NCI-H1092 (cell line): ENCODE measurements around the gene THEM4.
"Not testable (repeated sequence)": the region's sequence is repeated elsewhere in the genome, so short reads cannot be mapped to it uniquely, and the experiment has no call there.

ENCODE experiments used
- DNase-seq: peaks from one replicate; lab custom pipeline; 2025; lab: John Stamatoyannopoulos, UW

Gene THEM4

DNA sequence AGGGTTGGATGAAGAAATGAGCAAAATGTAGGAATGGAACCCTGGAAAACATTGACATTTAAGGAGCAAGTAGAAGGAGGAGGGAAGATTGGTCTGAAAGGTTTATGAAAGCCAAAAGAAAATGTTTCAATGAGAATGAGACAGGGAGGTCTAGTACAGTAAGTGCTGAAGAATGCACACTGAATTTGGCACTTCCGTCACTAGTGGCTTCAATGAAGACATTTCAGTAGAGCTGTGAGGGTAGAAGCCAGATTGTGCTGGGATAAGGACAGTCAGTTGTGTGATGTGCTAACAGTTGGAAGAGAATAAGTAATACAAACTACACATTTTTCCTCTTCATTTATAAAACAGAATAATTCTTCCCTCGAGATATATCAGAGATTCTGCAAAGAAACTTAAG, 17.1 kb downstream of the THEM4 start:
- DNase-seq, result no peak

DNA sequence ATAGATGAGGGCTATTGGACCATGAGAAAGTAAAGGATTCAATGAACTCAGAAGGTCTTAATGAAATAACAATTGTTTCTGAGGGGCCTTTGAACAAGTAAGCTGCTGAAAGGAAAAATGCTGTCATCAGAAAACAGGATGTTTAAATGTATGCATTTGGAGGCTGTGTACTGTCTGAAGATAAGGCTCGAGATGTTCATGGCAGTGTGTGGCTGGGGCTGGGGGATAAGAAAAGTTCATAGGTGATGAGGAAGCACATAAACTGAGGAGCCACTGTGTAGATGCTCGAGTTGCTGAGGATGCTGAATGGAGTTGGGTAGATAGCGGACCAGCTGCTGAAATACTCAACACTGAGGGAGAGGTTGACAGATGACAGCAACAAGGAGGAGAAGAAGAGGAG, 17.8 kb downstream of the THEM4 start:
- DNase-seq, result no peak

DNA sequence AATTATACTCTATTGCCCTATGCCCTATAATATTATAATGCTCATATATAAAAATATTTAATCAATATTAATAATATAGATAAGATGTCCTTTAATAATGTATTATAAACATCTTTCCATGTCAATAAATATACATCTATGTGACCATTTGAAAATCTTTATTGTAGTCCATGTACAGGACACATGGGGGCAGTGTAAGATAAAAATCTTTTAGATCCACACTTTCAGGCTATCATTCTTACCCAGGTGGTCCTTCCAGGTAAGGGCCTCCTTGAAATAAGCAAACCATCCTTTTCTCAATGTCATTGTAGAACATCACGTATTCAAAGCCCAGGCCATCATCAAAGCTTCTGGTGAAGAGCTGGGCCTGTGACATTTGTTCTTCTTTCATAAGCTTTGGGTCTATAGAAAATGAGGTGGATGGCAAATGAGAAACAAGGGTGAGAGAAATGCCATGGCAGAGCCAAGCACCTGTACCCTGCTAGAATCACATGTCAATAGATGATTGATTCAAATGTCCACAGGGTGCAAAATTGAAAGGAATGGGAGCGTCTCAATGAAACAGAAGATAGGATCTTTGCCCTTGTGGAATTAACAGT, 20.2 kb downstream of the THEM4 start:
- DNase-seq, result no peak

DNA sequence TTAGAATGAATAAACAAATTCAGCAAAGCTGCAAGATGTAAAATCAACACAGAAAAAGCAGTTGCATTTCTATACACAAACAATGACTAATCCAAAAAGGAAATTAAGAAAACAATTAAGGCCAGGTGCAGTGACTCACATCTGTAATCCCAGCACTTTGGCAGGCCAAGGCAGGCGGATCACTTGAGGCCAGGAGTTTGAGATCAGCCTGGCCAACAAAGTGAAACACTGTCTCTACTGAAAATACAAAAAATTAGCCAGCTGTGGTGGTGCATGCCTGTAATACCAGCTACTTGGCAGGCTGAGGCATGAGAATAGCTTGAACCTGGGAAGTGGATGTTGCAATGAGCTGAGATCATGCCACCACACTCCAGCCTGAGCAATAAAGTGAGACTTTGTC, 22.3 kb downstream of the THEM4 start:
- DNase-seq, result no peak

DNA sequence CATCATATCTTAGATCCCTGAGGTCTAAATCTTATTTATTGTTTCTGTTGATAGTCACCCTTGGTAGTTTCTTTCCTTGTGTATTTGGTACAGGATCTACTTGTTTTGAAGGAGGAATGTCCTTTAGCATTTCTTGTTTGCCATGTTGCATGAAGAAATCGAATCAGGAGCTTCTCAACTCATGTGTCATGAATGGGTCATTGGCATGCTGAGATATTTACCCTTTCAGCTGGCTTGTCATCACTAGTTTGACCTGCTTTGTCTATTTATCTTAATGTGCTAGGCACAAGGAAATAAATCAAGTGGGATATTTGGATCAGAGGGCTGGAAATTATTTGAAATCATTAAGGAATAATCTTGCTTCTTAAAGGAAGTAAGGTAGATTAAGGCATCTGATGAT, 23.8 kb downstream of the THEM4 start:
- DNase-seq, result no peak

DNA sequence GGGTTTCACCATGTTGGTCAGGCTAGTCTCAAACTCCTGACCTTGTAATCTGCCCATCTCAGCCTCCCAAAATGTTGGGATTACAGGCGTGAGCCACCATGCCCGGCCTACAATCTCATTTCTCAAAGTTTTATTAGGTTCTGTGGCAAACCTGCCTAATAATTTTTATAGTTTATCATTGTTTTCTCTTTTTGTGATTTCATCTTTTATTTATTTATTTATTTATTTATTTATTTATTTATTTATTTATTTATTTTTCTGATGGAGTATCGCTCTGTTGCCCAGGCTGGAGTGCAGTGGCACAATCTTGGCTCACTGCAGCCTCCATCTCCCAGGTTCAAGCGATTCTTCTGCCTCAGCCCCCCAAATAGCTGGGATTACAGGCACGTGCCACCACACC, 24.4 kb downstream of the THEM4 start:
- not testable (repeated sequence) for DNase-seq

DNA sequence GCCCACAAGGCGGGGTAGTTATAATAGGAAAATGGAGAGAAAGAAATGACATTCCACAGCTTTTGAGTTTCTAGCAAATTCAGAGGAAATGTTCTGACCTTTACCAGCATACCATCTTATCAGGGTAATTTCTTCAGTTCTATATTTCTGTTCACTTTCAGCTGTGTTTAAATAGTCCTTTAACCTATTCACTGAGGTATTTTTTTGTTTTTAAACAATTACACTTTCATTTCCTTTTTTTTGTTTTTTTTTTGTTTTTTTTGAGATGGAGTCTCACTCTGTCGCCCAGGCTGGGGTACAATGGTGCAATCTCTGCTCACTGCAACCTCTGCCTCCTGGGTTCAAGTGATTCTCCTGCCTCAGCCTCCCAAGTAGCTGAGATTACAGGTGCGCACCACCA, 24.9 kb downstream of the THEM4 start:
- DNase-seq, result not testable (repeated sequence)

DNA sequence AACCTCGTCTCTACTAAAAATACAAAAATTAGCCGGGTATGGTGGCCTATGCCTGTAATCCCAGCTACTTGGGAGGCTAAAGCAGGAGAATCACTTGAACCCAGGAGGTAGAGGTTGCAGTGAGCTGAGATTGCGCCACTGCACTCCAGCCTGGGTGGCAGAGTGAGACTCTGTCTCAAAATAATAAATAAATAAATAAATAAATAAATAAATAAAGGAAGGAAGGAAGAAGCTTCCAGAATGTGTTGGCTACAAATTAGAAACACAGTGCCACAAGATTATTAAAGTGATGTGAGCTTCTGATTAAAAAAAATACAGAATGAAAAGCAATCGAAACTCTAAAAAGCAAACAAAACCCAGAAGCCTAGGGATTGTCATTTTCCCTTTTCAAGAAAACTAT, 25.4 kb downstream of the THEM4 start:
- not testable (repeated sequence) for DNase-seq

DNA sequence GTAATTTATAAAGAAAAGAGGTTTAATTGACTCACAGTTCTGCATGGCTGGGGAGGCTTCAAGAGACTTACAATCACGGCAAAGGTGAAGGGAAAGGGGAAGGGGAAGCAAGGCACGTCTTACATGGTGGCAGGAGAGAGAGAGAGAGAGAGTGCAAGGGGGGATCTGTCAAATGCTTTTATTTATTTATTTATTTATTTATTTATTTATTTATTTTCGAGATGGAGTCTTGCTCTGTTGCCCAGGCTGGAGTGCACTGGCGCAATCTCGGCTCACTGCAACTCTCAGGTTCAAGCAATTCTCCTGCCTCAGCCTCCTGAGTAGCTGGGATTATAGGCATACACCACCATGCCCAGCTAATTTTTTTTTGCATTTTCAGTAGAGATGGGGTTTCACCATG, 26.4 kb downstream of the THEM4 start:
- DNase-seq, result not testable (repeated sequence)

DNA sequence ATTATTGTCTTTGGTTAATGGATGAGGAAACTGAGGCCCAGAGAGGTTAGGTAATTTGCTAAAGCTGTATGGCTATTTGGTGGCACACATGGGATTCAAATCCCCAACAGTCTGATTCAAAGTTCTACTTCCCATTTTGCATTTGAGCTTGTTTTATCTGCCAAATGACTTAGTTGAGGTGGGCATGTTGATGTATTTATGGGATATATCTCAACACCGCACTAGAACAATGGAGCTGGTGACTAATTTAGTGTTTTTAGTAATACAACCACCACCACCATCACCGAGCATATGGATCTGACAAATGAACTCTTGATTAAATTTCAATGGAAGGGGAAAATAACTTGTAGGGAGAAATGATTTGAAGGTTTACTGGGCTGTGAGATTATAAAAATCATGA, 26.8 kb downstream of the THEM4 start:
- no peak for DNase-seq

DNA sequence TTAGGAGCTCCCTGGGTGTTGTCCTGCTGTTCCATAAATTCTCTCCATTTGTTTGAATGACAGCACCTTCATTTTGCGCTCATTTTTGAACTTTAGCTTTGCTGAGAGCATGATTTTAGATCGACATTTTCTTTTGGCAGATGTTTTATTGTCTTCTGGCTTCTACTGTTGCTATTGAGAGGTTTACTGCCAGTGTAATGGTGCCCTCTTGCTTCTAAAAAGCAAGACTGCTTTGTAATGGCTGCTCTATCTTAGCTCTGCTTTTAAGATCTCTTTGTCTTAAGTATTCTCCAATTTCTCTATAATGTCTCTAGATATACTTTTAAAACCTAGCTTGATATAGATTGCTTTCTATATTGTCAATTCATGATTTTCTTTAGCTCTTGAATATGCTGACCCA, 27.8 kb downstream of the THEM4 start:
- no peak for DNase-seq

DNA sequence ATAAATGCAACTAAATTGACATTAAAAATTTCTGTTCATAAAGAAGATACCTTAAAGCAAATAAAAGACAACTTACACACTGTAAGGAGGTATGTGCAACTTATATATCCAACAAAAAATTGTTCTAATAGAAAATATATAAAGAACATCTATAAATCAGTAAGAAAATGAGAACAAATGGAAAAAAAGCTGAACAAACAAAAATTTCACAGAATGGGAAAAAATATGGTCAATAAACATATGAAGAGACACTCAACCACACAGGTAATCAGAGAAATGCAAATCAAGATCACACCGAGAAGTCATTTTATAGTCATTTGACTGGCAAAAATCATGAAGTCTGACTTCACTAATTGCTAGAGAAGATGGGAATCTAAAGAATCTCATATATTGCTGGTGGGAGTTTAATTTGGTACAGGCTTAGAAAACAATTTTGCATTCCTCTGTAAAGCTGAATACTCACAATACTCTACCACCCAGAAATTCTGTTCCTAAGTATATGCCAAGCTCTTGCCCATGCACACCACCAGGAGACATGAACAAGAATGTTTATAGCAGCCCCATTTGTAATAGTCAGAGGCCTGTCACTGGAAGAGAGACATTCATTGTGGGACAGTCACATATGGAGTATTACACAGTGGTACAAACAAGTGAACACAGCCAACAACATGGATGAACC, 33.8 kb downstream of the THEM4 start:
- DNase-seq, result no peak

DNA sequence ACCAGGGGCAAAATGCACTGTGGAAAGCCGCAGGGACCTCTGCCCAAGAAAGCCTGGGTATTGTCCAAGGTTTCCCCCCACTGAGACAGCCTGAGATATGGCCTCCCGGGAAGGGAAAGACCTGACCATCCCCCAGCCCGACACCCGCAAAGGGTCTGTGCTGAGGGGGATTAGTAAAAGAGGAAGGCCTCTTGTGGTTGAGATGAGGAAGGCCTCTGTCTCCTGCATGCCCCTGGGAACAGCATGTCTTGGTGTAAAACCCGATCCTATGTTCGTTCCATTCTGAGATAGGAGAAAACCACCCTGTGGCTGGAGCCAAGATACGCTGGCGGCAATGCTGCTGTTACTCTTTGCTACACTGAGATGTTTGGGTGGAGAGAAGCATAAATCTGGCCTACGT, 36.5 kb downstream of the THEM4 start:
- DNase-seq, result not testable (repeated sequence)

DNA sequence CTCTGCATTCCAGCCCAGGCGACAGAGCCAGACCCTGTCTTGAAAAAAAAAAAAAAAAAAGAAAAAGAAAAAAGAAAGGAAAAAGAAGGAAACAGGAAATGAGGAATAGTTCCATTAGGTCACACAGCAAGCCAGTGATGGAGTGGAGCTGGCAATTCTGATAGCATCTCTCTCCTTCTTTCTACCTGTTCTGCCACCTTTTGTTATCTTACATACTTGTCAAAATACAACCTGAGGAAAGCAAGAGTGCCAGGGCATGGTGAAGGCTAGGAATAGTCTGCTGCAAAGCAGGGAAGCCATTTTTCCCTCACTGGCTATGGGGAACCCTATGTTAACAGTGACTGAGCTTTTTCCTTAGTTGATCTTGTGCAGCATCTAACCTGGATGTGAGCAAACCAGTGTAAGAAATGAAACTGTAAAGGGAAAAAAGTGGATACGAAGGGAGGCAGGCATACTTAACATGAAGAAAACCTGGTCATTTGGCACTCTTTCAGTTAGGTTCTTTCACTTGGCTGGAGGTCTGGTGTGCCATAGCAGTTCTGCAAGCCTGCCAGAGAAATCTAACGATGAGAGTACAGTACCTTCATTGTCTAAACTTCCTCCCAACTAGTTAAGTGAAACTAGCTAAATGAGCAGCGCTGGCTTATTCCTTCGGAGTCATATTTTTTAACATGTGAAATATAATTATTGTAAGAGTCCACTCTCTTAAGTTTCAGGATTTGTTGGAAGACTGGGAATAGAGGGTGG, 37.9 kb downstream of the THEM4 start:
- no peak for DNase-seq

DNA sequence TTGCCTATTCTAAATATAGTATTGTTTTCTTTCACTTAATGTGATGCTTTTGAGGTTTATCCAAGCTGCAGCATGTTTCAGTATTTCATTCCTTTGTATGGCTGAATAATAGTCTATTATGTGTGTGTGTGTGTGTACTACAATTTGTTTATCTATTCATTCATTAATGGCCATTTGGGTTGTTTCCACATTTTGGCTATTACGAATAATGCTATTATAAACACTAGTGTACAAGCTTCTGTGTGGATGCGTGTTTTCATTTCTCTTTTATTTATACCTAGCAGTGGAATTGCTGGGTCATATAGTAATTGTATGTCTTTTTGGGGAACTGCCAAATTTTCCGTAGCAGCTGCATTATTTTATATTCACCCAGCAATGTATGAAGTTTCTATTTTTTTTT, 40.8 kb downstream of the THEM4 start:
- DNase-seq, result no peak

DNA sequence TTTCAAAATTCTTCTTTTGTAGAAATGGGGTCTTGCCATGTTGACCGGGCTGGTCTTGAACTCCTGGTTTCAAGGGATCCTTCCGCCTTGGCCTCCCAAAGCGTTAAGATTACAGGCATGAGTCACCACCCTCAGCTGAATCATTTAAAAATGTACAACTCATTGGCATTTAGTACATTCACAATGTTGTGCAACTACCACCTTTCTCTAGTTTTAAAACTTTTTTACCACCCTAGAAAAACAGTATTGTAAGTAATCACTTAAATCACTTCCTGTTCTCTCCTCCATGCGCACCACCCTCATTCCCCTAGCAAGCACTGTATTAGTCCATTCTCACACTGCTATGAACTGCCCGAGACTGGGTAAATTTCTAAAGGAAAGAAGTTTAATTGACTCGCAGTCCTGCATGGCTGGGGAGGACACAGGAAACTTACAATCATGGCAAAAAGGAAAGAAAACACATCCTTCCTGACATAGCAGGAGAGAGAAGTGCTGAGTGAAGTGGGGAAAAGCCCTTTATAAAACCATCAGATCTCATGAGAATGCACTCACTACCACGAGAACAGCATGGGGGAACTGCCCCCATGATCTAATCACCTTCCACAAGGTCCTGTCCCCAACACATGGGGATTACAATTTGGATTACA, 41.4 kb downstream of the THEM4 start:
- DNase-seq, result no peak

DNA sequence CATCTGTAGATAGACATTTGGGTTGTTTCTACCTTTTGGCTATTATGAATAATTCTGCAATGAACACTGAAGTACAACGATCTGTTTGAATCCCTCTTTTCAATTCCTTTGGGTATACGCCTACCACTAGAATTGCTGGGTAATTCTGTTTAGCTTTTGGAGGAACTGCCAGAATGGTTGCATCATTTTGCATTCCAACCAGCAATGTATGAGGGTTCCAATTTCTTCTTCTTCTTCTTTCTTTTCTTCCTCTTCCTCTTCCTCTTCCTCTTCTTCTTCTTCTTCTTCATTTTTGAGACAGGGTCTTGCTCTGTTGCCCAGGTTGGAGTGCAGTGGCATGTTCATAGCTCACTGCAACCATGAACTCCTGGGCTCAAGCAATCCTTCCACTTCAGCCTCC, 42.0 kb downstream of the THEM4 start:
- DNase-seq, result no peak

DNA sequence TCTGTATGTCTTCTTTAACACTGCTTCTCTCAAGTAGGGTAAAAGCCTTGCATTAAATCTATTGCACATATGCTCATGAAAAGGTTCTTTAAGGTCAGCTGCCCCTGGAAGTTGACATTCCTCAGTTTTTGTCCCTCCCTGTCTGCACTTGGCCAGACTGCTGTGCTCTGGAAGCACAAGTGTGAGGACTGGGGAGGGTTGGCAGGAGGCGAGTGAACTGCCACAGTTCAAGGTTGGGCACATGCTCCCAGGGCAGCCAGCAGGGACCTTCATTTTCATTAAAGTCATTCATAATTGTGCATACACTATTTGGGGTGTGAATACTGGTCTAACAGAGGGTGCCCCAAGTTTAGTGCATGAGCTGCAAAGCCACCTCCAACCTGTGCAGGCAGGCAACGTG, 44.9 kb downstream of the THEM4 start:
- DNase-seq, result no peak

DNA sequence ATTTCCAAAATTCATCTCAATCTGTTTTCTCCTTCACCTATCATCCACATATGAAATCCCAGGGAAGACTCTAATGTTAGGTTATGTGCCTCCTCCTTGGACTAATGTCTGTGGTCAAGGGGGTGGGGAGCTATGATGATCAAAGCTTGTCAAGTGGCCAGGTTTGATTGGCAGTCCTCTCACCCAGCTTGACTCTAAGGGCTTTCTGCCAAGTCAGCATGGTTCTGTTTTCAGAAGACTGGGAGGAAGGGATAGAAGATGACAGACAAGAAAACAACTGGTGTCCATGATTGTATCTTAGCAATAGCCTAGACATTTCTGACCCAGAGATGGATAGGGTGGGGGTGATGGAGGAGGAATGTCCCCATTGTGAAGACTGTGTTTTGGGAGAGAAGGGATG, 46.7 kb downstream of the THEM4 start:
- no peak for DNase-seq

DNA sequence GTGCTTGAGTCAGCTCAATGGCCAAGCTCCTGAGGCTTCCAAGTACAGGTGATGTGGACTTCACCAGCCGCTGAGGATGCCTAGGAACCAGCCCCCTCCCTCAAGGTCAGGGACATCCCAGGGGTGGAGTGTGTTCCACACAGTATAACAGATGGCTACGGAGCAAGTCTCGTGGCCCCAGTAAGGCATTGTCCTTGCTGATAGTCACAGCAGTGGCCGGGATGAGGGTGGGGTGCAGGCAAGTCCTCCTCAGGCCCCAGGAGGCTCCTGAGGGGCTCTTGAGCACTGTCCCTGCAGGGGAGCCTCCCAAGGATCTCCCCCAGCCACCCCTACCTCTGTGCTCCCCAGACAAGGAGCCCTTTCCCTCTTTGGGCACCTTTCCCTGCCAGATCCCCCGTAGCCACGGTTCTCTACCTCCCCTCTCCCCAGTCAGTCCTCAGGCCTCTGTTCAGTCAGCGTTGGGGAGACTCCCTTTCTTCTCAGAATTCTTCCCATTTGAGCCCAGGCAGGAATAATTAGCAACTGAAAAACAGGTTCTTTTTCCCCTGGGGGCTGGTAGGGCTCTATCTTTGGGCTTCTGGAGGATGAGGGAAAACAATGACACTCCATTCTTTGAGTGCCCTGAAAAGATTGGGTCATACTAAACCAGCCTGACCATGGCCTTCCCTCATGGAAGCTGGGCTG, 48.7 kb downstream of the THEM4 start:
- no peak for DNase-seq

DNA sequence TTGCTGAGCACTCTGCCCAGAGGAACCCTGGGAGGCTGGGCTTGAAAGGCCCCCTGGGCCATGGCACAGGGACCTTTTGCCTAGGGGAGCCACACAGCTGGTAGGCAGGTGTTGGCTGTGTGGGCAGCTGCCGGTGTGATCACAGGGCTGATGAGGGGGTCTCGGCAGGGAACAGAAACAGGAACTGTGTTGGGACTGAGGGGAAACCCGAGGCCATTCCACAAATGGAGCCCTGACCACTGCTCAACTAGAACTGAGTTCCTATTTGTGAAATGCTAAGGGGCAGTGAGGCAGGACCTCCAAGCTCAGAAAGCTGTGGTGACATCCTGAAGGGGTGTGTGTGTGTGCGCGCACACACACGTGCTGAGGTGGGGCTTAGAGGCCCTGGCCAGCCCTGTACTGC, 49.4 kb downstream of the THEM4 start:
- DNase-seq, result no peak

DNA sequence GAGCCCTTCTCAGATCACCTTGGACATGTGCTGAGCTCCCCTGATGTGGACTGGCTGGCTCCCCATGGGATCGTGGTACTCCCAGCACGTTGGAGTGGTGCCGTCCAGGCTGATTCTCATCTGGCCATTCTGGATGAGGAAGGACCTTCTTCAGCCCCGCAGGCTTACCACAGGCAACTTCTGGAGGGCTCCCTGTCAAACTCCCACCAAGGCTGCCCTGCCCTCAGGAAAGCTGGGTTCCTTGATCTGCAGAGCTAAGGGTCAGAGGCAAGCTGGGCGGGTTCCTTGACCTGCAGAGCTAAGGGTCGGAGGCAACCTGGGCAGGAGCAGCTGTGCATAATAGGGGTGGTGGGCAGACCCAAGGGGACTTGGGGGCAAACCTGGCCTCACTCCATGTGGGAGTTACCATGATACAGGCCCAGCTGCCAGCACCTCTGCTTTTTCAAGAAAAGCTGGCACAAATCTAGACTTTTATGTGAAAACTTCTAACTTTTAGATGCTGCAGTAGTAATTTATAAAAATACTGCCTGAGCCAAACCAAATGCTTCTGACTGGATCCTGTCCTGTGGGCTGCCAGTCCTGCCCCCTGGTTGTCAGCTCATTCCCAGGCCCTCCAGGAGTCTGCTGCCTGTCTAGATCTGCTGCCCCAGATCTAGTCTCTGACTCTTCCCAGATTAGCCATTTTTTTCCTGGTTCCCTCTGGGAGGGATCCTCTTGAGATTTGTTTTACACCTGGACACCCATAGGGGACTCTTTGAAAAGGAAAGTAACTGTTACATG, 50.2 kb downstream of the THEM4 start:
- no peak for DNase-seq
